ENCODE results near the gene CABP7.

CABP7 gene

GRCh38 chr22:29780748-29781676 lies 61.2 kb downstream of the CABP7 start:
- DNase-seq: no peak
